Suprapubic skin (tissue), 3 donors: Measurements from ENCODE around the gene DYNC1I2.

Experiments used
- POLR2AphosphoS5 ChIP-seq, 3 donors: sonication (generic); formaldehyde crosslinking; IDR thresholded peaks; one replicate each; pipeline ENCODE4 v1.6.1; 2017; ENCODE audit warnings: antibody characterized with exemption in 3 of 3
- TF ChIP-seq, protein P1 (sequence below), 2 donors: fragments of 200-600 bp in 1 of 2; fragments of 450-650 bp in 1 of 2; sonication (generic) in 1 of 2; IDR thresholded peaks; one replicate each; pipeline ENCODE4 v1.5.1; 2016 to 2019; ENCODE audit warnings: antibody characterized with exemption in 2 of 2, mild to moderate bottlenecking in 1 of 2, moderate library complexity in 1 of 2

DNA sequence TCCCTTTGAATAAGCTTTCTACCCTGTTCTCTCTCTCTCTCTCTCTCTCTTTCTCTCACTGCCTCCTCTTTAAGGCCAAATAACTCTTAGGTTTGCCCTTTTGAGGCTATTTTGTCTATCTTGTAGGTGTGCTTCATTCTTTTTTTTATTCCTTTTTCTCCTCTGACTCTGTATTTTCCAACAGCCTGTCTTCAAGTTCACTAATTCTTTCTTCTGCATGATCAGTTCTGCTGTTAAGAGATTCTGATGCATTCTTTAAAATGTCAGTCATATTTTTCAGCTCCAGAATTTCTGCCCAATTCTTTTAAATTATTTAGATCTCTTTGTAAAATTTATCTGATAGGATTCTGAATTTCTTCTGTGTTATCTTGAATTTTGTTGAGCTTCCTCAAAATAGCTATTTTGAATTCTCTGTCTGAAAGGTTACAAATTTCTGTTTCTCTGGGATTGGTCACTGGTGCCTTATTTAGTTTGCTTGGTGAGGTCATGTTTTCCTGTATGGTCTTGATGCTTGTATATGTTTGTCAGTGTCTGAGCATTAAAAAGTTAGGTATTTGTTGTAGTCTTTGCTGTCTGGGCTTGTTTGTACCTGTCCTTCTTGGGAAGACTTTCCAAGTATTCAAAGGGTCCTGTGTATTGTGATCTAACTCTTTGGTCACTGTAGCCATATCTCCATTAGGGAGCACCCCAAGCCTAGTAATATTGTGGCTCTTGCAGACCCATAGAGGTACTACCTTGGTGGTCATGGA lies 35.4 kb upstream of the DYNC1I2 start:
- TF ChIP-seq, protein P1, sequence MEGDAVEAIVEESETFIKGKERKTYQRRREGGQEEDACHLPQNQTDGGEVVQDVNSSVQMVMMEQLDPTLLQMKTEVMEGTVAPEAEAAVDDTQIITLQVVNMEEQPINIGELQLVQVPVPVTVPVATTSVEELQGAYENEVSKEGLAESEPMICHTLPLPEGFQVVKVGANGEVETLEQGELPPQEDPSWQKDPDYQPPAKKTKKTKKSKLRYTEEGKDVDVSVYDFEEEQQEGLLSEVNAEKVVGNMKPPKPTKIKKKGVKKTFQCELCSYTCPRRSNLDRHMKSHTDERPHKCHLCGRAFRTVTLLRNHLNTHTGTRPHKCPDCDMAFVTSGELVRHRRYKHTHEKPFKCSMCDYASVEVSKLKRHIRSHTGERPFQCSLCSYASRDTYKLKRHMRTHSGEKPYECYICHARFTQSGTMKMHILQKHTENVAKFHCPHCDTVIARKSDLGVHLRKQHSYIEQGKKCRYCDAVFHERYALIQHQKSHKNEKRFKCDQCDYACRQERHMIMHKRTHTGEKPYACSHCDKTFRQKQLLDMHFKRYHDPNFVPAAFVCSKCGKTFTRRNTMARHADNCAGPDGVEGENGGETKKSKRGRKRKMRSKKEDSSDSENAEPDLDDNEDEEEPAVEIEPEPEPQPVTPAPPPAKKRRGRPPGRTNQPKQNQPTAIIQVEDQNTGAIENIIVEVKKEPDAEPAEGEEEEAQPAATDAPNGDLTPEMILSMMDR (IDR thresholded peaks at IDR 0.05) = no peak
- TF ChIP-seq POLR2AphosphoS5 (IDR thresholded peaks at IDR 0.05) = no peak
